PC-9 (cell line): ENCODE data around the gene KIF1C.

Experiments
- EZH2 ChIP-seq: fragments of 200-600 bp; sonication (generic); IDR thresholded peaks from 2 replicates; pipeline ENCODE4 v1.8.0; 2017; ENCODE audit warnings: antibody characterized with exemption, low read depth
- TF ChIP-seq, protein P1 (sequence below): fragments of 200-600 bp; sonication (generic); conservative IDR thresholded peaks from 2 replicates; pipeline ENCODE4 v1.6.1; 2017; ENCODE audit warnings: mixed run types, antibody characterized with exemption, mild to moderate bottlenecking, moderate library complexity

DNA sequence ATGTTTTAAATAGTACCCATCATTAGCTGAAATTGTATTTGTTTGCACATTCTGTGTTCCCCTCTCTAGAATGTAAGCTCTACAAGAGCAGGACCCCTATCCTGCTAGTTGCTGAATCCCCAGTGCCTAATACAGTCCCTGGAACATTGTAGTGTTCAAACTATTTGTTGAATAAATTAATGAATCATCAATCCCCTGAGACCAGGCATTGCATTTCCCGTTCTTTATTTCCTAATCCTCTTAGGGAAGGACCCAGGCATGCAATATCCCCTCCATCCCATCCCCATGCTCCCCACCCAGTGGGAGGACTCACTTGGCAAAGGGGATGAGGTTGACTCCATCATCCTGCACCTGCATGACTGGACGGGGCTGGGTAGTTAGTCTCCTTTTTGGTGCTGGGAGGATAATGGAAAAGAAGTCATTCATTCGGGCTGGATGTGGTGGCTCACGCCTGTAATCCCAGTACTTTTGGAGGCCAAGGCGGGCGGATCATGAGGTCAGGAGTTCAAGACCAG is 3.6 kb upstream of the KIF1C start:
- TF ChIP-seq EZH2: no peak
- TF ChIP-seq, protein P1, sequence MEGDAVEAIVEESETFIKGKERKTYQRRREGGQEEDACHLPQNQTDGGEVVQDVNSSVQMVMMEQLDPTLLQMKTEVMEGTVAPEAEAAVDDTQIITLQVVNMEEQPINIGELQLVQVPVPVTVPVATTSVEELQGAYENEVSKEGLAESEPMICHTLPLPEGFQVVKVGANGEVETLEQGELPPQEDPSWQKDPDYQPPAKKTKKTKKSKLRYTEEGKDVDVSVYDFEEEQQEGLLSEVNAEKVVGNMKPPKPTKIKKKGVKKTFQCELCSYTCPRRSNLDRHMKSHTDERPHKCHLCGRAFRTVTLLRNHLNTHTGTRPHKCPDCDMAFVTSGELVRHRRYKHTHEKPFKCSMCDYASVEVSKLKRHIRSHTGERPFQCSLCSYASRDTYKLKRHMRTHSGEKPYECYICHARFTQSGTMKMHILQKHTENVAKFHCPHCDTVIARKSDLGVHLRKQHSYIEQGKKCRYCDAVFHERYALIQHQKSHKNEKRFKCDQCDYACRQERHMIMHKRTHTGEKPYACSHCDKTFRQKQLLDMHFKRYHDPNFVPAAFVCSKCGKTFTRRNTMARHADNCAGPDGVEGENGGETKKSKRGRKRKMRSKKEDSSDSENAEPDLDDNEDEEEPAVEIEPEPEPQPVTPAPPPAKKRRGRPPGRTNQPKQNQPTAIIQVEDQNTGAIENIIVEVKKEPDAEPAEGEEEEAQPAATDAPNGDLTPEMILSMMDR: no peak
